ENCODE data around the gene PMF1. TPM values are rescaled to one million over a fixed set of nuclear protein-coding genes. Genes with fewer than 3 reads are reported as not detected.
"Not testable (repeated sequence)": the region's sequence is repeated elsewhere in the genome, so short reads cannot be mapped to it uniquely, and the experiment has no call there.

The PMF1 gene
- total and polyA plus RNA-seq, 4 donors: 29.6 to 65.0 (median 34.9) TPM

GRCh38 chr1:156211243-156211642, 1.6 kb upstream of the PMF1 start:
- H3K36me3 ChIP-seq (ENCODE audit: control insufficient read depth in 1 of 2, insufficient read depth in 2 of 2, low read length in 1 of 2): peaks cover 4 to 5% of the 10 kb centered on the region in 2 donors
- H3K9me3 ChIP-seq (ENCODE audit: control insufficient read depth, low read length): no peaks in the 10 kb centered on the region
- 92 to 94% methylated on average over 3 of the region's 3 CpGs for WGBS, 2 donors
- ATAC-seq (ENCODE audit: low FRiP score) (no peak), DNase-seq (no peak)
- no peaks in the 10 kb centered on the region for H3K27me3 ChIP-seq (ENCODE audit: control insufficient read depth in 1 of 2, insufficient read depth in 2 of 2, low read length in 1 of 2)
- intact Hi-C loops (cut with DNase I): loop anchor here in 1 of 2 donors (5.0 kb wide), 2 partner anchors 49 to 64 kb away; no protein-coding TSS in a partner anchor
- H3K27ac ChIP-seq (ENCODE audit: low read depth in 1 of 2, low read length in 2 of 2): no peak overlapping the region
- H3K4me3 ChIP-seq (ENCODE audit: low read length in 2 of 2): no peak overlapping the region
- no peaks in the 10 kb centered on the region for H3K4me1 ChIP-seq (ENCODE audit: control insufficient read depth in 1 of 2, insufficient read depth in 2 of 2, low read length in 2 of 2)

DNA sequence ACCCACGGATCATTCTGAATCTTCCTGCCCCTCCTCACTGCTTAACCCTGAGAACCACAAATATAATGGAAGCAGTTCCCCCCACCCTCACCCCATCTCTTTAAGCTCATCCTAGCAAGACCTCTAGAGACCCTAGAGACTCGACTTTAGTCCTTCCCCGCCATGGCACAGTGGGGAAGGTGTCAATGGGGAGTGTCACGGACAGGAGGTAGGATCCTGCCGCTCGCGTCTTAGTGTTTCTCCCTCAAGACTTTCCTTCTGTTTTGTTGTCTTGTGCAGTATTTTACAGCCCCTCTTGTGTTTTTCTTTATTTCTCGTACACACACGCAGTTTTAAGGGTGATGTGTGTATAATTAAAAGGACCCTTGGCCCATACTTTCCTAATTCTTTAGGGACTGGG, 677 bp upstream of the PMF1 start:
- no peak for DNase-seq

DNA sequence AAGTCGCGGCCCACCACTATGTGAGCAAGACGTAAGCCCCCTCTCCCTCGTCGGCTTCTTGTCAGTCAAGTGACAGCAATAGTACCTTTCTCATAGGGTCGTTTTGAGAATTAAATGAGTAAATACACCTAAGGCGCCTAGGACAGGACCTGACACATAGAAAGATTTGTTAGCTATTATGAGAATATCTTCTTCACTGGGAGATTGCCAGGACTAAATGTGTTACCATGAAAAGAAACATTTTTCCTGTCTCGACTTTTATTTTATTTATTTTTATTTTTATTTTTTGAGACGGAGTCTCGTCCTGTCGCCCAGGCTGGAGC, 798 bp downstream of the PMF1 start:
- WGBS, 2 donors: 2 to 6% methylated on average over 11 of the region's 11 CpGs
- intact Hi-C loops (cut with DNase I): loop anchor here in 1 of 2 donors (2.0 to 5.0 kb wide), 3 partner anchors 19 to 66 kb away; partner anchors contain the start of gene SLC25A44

More for the DNA sequence above, 677 bp upstream of the PMF1 start:
- no peak for ATAC-seq (ENCODE audit: low FRiP score)
- Histone ChIP-seq H3K4me1 (ENCODE audit: control insufficient read depth in 1 of 2, insufficient read depth in 2 of 2, low read length in 2 of 2) (no peaks in the 10 kb centered on the region), H3K27me3 (ENCODE audit: control insufficient read depth in 1 of 2, insufficient read depth in 2 of 2, low read length in 1 of 2) (no peaks in the 10 kb centered on the region), H3K27ac (ENCODE audit: low read depth in 1 of 2, low read length in 2 of 2) (no peak overlapping the region), H3K9me3 (ENCODE audit: control insufficient read depth, low read length) (no peaks in the 10 kb centered on the region), H3K36me3 (ENCODE audit: control insufficient read depth in 1 of 2, insufficient read depth in 2 of 2, low read length in 1 of 2) (peaks cover 4 to 5% of the 10 kb centered on the region in 2 donors), H3K4me3 (ENCODE audit: low read length in 2 of 2) (no peak overlapping the region)
- intact Hi-C loops (cut with DNase I): loop anchor here in 1 of 2 donors (2.0 to 5.0 kb wide), 3 partner anchors 17 to 65 kb away; partner anchors contain the start of gene SLC25A44
- 73 to 81% methylated on average over 9 of the region's 9 CpGs for WGBS, 2 donors

GRCh38 chr1:156214024-156214748, 1.4 kb downstream of the PMF1 start:
- Histone ChIP-seq H3K27me3 (ENCODE audit: control insufficient read depth in 1 of 2, insufficient read depth in 2 of 2, low read length in 1 of 2) (no peaks in the 10 kb centered on the region), H3K9me3 (ENCODE audit: control insufficient read depth, low read length) (no peaks in the 10 kb centered on the region), H3K27ac (ENCODE audit: low read depth in 1 of 2, low read length in 2 of 2) (no peak overlapping the region), H3K4me3 (ENCODE audit: low read length in 2 of 2) (no peak overlapping the region), H3K4me1 (ENCODE audit: control insufficient read depth in 1 of 2, insufficient read depth in 2 of 2, low read length in 2 of 2) (no peaks in the 10 kb centered on the region), H3K36me3 (ENCODE audit: control insufficient read depth in 1 of 2, insufficient read depth in 2 of 2, low read length in 1 of 2) (no peaks in the 10 kb centered on the region)
- DNase-seq: no peak
- 82% methylated on average over 16 of the region's 16 CpGs for WGBS, 2 donors
- intact Hi-C loops (cut with DNase I): loop anchor here in 1 of 2 donors (5.0 kb wide), 2 partner anchors 52 to 67 kb away; no protein-coding TSS in a partner anchor
- ATAC-seq (ENCODE audit: low FRiP score): no peak

More for the DNA sequence above, 798 bp downstream of the PMF1 start:
- Histone ChIP-seq H3K4me1 (ENCODE audit: control insufficient read depth in 1 of 2, insufficient read depth in 2 of 2, low read length in 2 of 2) (no peaks in the 10 kb centered on the region), H3K9me3 (ENCODE audit: control insufficient read depth, low read length) (no peaks in the 10 kb centered on the region), H3K27me3 (ENCODE audit: control insufficient read depth in 1 of 2, insufficient read depth in 2 of 2, low read length in 1 of 2) (no peaks in the 10 kb centered on the region), H3K4me3 (ENCODE audit: low read length in 2 of 2) (peak overlapping the region; percentile 53 to 56), H3K27ac (ENCODE audit: low read depth in 1 of 2, low read length in 2 of 2) (peak overlapping the region; percentile 69 to 76), H3K36me3 (ENCODE audit: control insufficient read depth in 1 of 2, insufficient read depth in 2 of 2, low read length in 1 of 2) (peaks cover 0 to 1% of the 10 kb centered on the region in 2 donors)
- ATAC-seq (ENCODE audit: low FRiP score): no peak
- no peak for DNase-seq

DNA sequence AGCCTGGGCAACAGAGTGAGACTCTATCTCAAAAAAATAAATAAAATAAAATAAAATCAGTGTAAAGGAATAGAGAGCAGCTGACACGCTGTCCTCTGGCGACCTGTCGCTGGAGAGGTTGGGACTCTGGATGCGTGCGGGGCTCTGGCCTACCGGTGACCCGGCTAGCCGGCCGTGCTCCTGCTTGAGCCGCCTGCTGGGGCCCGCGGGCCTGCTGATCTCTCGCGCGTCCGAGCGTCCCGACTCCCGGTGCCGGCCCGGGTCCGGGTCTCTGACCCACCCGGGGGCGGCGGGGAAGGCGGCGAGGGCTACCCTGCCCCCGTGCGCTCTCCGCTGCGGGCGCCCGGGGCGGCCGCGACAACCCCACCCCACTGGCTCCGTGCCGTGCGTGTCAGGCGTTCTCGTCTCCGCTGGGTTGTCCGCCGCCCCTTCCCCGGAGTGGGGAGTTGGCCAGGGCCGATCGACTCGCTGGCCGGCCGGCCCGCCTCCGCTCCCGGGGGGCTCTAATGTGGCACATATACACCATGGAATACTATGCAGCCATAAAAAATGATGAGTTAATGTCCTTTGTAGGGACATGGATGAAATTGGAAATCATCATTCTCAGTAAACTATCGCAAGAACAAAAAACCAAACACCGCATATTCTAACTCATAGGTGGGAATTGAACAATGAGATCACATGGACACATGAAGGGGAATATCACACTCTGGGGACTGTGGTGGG, 3.7 kb downstream of the PMF1 start:
- ATAC-seq (ENCODE audit: low FRiP score); H3K27me3 ChIP-seq (ENCODE audit: control insufficient read depth in 1 of 2, insufficient read depth in 2 of 2, low read length in 1 of 2); intact Hi-C loops (cut with DNase I); H3K9me3 ChIP-seq (ENCODE audit: control insufficient read depth, low read length); H3K27ac ChIP-seq (ENCODE audit: low read depth in 1 of 2, low read length in 2 of 2); H3K4me3 ChIP-seq (ENCODE audit: low read length in 2 of 2); H3K4me1 ChIP-seq (ENCODE audit: control insufficient read depth in 1 of 2, insufficient read depth in 2 of 2, low read length in 2 of 2); H3K36me3 ChIP-seq (ENCODE audit: control insufficient read depth in 1 of 2, insufficient read depth in 2 of 2, low read length in 1 of 2): not testable (repeated sequence)
- 93 to 94% methylated on average over 54 to 55 of the region's 55 CpGs for WGBS, 2 donors
- DNase-seq: peak in 1 of 2 donors; percentile 61

GRCh38 chr1:156217871-156218270, 5.1 kb downstream of the PMF1 start:
- DNase-seq: no peak
- 0 to 4% methylated on average over 2 of the region's 2 CpGs for WGBS, 2 donors
- no peaks in the 10 kb centered on the region for H3K27me3 ChIP-seq (ENCODE audit: control insufficient read depth in 1 of 2, insufficient read depth in 2 of 2, low read length in 1 of 2)
- peak overlapping the region; percentile 1 to 15 for H3K27ac ChIP-seq (ENCODE audit: low read depth in 1 of 2, low read length in 2 of 2)
- H3K4me1 ChIP-seq (ENCODE audit: control insufficient read depth in 1 of 2, insufficient read depth in 2 of 2, low read length in 2 of 2): no peaks in the 10 kb centered on the region
- H3K9me3 ChIP-seq (ENCODE audit: control insufficient read depth, low read length): no peaks in the 10 kb centered on the region
- no peak for ATAC-seq (ENCODE audit: low FRiP score)
- no peak overlapping the region for H3K4me3 ChIP-seq (ENCODE audit: low read length in 2 of 2)
- peaks cover 0 to 3% of the 10 kb centered on the region in 2 donors for H3K36me3 ChIP-seq (ENCODE audit: control insufficient read depth in 1 of 2, insufficient read depth in 2 of 2, low read length in 1 of 2)
- intact Hi-C loops (cut with DNase I): no loop called here

DNA sequence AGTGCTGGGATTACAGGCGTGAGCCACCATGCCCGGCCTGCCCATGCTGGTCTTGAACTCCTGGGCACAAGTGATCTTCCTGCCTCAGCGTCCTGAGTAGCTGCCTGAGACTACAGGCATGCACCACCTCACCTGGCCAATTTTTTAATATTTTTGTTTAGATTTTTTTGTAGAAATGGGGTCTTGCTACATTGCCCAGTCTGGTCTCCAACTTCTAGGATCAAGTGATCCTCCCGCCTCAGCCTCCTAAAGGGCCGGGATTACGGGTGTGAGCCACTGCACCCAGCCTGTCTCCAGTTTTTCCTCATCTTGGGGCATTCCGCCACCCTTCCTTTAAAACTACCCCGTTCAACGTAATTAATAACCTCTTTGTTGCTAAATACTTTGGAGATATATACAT, 7.4 kb downstream of the PMF1 start:
- H3K4me3 ChIP-seq (ENCODE audit: low read length in 2 of 2): no peak overlapping the region
- H3K9me3 ChIP-seq (ENCODE audit: control insufficient read depth, low read length): no peaks in the 10 kb centered on the region
- peaks cover 0 to 8% of the 10 kb centered on the region in 2 donors for H3K36me3 ChIP-seq (ENCODE audit: control insufficient read depth in 1 of 2, insufficient read depth in 2 of 2, low read length in 1 of 2)
- no peaks in the 10 kb centered on the region for H3K27me3 ChIP-seq (ENCODE audit: control insufficient read depth in 1 of 2, insufficient read depth in 2 of 2, low read length in 1 of 2)
- DNase-seq (no peak), ATAC-seq (ENCODE audit: low FRiP score) (no peak)
- H3K4me1 ChIP-seq (ENCODE audit: control insufficient read depth in 1 of 2, insufficient read depth in 2 of 2, low read length in 2 of 2): no peaks in the 10 kb centered on the region
- no peak overlapping the region for H3K27ac ChIP-seq (ENCODE audit: low read depth in 1 of 2, low read length in 2 of 2)
- WGBS, 2 donors: 97% methylated on average over 9 of the region's 9 CpGs
- intact Hi-C loops (cut with DNase I): loop anchor here (2.0 to 5.0 kb wide), 2 partner anchors 73 to 123 kb away; no protein-coding TSS in a partner anchor

DNA sequence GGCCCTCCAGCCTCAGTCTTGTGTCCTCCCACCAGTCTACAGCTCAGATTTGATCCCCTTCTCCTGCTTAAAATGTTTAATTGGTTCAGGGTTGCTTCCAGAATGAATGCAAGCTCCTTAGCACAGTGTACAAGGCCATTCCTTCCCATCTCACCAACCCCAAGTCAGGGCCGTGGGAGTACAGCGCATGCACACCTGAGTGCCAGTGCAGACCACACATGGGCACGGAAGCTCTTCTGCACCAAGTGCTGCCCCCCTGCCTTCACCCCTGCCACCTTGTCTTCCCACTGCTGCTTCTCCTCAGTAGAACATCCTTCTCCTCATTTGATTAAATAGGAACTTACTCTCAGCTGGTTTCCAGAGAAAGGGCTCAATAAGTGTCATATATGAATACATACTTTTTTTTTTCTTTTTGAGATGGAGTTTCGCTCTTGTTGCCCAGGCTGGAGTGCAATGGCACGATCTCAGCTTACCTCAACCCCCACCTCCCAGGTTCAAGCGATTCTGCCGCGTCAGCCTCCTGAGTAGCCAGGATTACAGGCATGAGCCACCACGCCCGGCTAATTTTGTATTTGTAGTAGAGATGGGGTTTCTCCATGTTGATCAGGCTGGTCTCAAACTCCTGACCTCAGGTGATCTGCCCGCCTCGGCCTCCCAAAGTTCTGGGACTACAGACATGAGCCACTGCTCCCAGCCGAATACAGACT, 9.3 kb downstream of the PMF1 start:
- Histone ChIP-seq H3K36me3 (ENCODE audit: control insufficient read depth in 1 of 2, insufficient read depth in 2 of 2, low read length in 1 of 2) (peaks cover 0 to 8% of the 10 kb centered on the region in 2 donors), H3K27me3 (ENCODE audit: control insufficient read depth in 1 of 2, insufficient read depth in 2 of 2, low read length in 1 of 2) (no peaks in the 10 kb centered on the region), H3K4me1 (ENCODE audit: control insufficient read depth in 1 of 2, insufficient read depth in 2 of 2, low read length in 2 of 2) (no peaks in the 10 kb centered on the region), H3K27ac (ENCODE audit: low read depth in 1 of 2, low read length in 2 of 2) (no peak overlapping the region), H3K4me3 (ENCODE audit: low read length in 2 of 2) (no peak overlapping the region), H3K9me3 (ENCODE audit: control insufficient read depth, low read length) (no peaks in the 10 kb centered on the region)
- no peak for DNase-seq
- 90 to 93% methylated on average over 13 of the region's 13 CpGs for WGBS, 2 donors
- intact Hi-C loops (cut with DNase I): loop anchor here (2.0 to 5.0 kb wide), 2 partner anchors 75 to 125 kb away; no protein-coding TSS in a partner anchor
- ATAC-seq (ENCODE audit: low FRiP score): no peak

Data from aorta (tissue), 5 donors.